B cell (primary cell): Measurements from ENCODE around the gene FAM118B. TPM values are rescaled to one million over a fixed set of nuclear protein-coding genes. Genes with fewer than 3 reads are reported as not detected.
A peak's percentile ranks its signal among the peaks of the same experiment; 100 is the strongest.
"Not testable (repeated sequence)": the region's sequence is repeated elsewhere in the genome, so short reads cannot be mapped to it uniquely, and the experiment has no call there.

Source experiments
- ATAC-seq: fragments of 200-7000 bp; cut with Tn5 transposase; one replicate; pipeline ENCODE4 v1.10.0; 2021; ENCODE audit warnings: low read depth, mild to moderate bottlenecking, moderate number of reproducible peaks, moderate library complexity
- CTCF ChIA-PET: fragments of 350-600 bp; sonication (Branson Sonifier 250); formaldehyde crosslinking; loops from one replicate; lab custom pipeline; 2021; ENCODE audit warnings: antibody characterized with exemption, inconsistent platforms; lab: Charles Lee
- POLR2A ChIA-PET: fragments of 350-600 bp; sonication (Branson Sonifier 250); formaldehyde crosslinking; loops from one replicate; lab custom pipeline; 2021; ENCODE audit warnings: antibody characterized with exemption; lab: Charles Lee
- DNase-seq: peaks from one replicate; pipeline ENCODE4 v3.0.0; 2013
- H2AFZ ChIP-seq: 2 replicates; pipeline ENCODE4 v1.6.1; 2012; ENCODE audit warnings: mild to moderate bottlenecking, low read depth, low read length; ENCODE audit not compliant: insufficient read depth, poor library complexity, severe bottlenecking
- H3K27ac ChIP-seq, 2 donors: 1 replicate in 1 of 2; 2 replicates in 1 of 2; pipeline ENCODE4 v1.5.1; 2012 to 2013; ENCODE audit warnings: low read length in 2 of 2, mild to moderate bottlenecking in 2 of 2, moderate library complexity in 1 of 2
- H3K27me3 ChIP-seq, 4 experiments: fragments of 200-600 bp in 1 of 4; sonication (generic) in 1 of 4; replicated peaks in 1 of 4; 1 replicate in 2 of 4; 2 replicates in 2 of 4; pipeline versions ENCODE4 v1.6.1 to v1.7.0; 2013 to 2016; ENCODE audit warnings: low read length in 3 of 4, mild to moderate bottlenecking in 2 of 4, mixed read lengths in 1 of 4, moderate library complexity in 1 of 4; ENCODE audit not compliant: insufficient read depth in 4 of 4, control insufficient read depth in 3 of 4; ENCODE audit errors: control extremely low read depth in 1 of 4
- H3K36me3 ChIP-seq, 2 experiments: replicated peaks in 1 of 2; 1 replicate in 1 of 2; 2 replicates in 1 of 2; pipeline versions ENCODE4 v1.6.1 to v1.7.1; 2013; ENCODE audit warnings: low read length in 1 of 2; ENCODE audit not compliant: insufficient read depth in 2 of 2, control insufficient read depth in 1 of 2; ENCODE audit errors: control extremely low read depth in 1 of 2, extremely low read depth in 1 of 2
- H3K4me1 ChIP-seq, 2 donors: fragments of 200-600 bp in 1 of 2; sonication (generic) in 1 of 2; 1 replicate in 1 of 2; 2 replicates in 1 of 2; pipeline versions ENCODE4 v1.5.1 to v1.6.1; 2013 to 2017; ENCODE audit warnings: low read length in 2 of 2; ENCODE audit not compliant: control insufficient read depth in 2 of 2, insufficient read depth in 2 of 2
- H3K4me2 ChIP-seq: replicated peaks from 2 replicates; pipeline ENCODE3; 2012; ENCODE audit warnings: mild to moderate bottlenecking, low read depth, low read length; ENCODE audit not compliant: poor library complexity, severe bottlenecking
- H3K4me3 ChIP-seq, 5 experiments: fragments of 200-600 bp in 1 of 5; sonication (generic) in 1 of 5; 1 replicate in 3 of 5; 2 replicates in 2 of 5; pipeline versions ENCODE4 v1.5.1 to v1.7.0; 2011 to 2016; ENCODE audit warnings: low read length in 4 of 5, mild to moderate bottlenecking in 4 of 5, low read depth in 2 of 5, control low read depth in 1 of 5, moderate library complexity in 1 of 5; ENCODE audit not compliant: insufficient read depth in 1 of 5; ENCODE audit errors: control extremely low read depth in 1 of 5, extremely low read depth in 1 of 5
- H3K79me2 ChIP-seq: fragments of 200-600 bp; sonication (generic); one replicate; pipeline ENCODE4 v1.6.0; 2016; ENCODE audit warnings: low read length; ENCODE audit not compliant: control insufficient read depth, insufficient read depth
- H3K9ac ChIP-seq: fragments of 200-600 bp; sonication (generic); 2 replicates; pipeline ENCODE4 v1.6.1; 2017; ENCODE audit warnings: mild to moderate bottlenecking, low read length, moderate library complexity
- H3K9me3 ChIP-seq, 3 donors: one replicate each; pipeline versions ENCODE4 v1.6.1 to v1.7.1; 2013; ENCODE audit warnings: low read length in 2 of 3; ENCODE audit not compliant: control insufficient read depth in 2 of 3, insufficient read depth in 1 of 3; ENCODE audit errors: control extremely low read depth in 1 of 3
- H4K20me1 ChIP-seq: 2 replicates; pipeline ENCODE4 v1.6.0; 2012; ENCODE audit warnings: mild to moderate bottlenecking, low read length; ENCODE audit not compliant: insufficient read depth, control insufficient read depth, poor library complexity, severe bottlenecking
- H3K27ac Mint-ChIP-seq: one replicate; pipeline ENCODE4 v1.8.0; 2021; ENCODE audit warnings: mixed read lengths
- H3K27me3 Mint-ChIP-seq: one replicate; pipeline ENCODE4 v1.8.0; 2021; ENCODE audit warnings: mixed read lengths
- H3K4me1 Mint-ChIP-seq: one replicate; pipeline ENCODE4 v1.8.0; 2021; ENCODE audit warnings: mixed read lengths
- H3K4me3 Mint-ChIP-seq: one replicate; pipeline ENCODE4 v1.8.0; 2021; ENCODE audit warnings: mixed read lengths
- H3K9me3 Mint-ChIP-seq: one replicate; pipeline ENCODE4 v1.8.0; 2022; ENCODE audit warnings: mixed read lengths; ENCODE audit not compliant: insufficient read depth
- EZH2 ChIP-seq: IDR thresholded peaks from 2 replicates; pipeline ENCODE4 v1.6.1; 2012; ENCODE audit warnings: borderline replicate concordance, low read depth, mild to moderate bottlenecking, moderate library complexity, low read length; ENCODE audit not compliant: insufficient read depth, poor library complexity, severe bottlenecking
- WGBS: methylation state at CpG from one replicate; pipeline ENCODE4 v1.1.5; 2013; ENCODE audit warnings: missing lambda C conversion rate; ENCODE audit not compliant: insufficient coverage; 5-methylcytosine and 5-hydroxymethylcytosine counted together
- intact Hi-C: fragments of 100-400 bp; cut with micrococcal nuclease; formaldehyde crosslinking; loops from one replicate; pipeline ENCODE4 v1.10.0; 2022
- polyA plus RNA-seq: library from polyadenylated mRNA; depleted of rRNA; stranded (reverse); fragments of >200 nt; gene quantifications from 2 replicates; pipeline ENCODE4 v1.2.3, GENCODE V29; 2012
- total RNA-seq, 2 donors: library from RNA; stranded (reverse); fragments of 120-200 nt in 1 of 2; gene quantifications; 1 replicate in 1 of 2; 2 replicates in 1 of 2; pipeline versions ENCODE4 v1.2.3 to v1.2.4, GENCODE V29; 2013 to 2022
- TF ChIP-seq, protein P1 (sequence below): fragments of 200-600 bp; IDR thresholded peaks from one replicate; pipeline ENCODE4 v1.8.0; 2022; ENCODE audit warnings: antibody characterized with exemption, mild to moderate bottlenecking

FAM118B gene
- total and polyA plus RNA-seq, 2 donors (not counting 1 experiment from before 2014, with no cell fraction given), result 7.3 to 14.1 TPM

DNA sequence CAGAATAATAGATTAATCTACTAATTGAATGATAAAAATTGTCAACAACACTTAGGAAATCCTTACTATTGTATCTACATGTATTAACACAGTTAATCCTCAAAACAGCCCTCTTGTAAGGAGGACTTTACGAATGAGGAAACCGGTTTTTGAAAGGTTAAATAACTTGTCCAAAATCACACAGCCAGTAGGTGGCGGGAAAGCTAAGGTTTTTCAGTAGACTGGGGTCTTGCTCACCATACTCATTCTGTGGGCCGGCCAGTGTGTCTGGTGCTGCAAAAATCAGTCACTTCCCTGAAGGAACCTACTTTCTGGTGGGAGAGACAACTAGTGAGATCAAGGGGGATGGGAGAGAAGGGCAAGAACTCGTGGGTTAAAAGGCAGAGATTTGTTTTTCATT lies 96.1 kb downstream of the FAM118B start:
- Histone ChIP-seq H3K9me3 (no peaks in the 10 kb centered on the region), H3K4me1 (peaks cover 11 to 41% of the 10 kb centered on the region in 2 donors), H3K9ac (no peak overlapping the region), H3K4me3 (no peak overlapping the region), H3K36me3 (peaks cover 2 to 26% of the 10 kb centered on the region in 2 experiments), H3K27ac (no peak overlapping the region), H4K20me1 (peaks cover 13% of the 10 kb centered on the region), H3K4me2 (no peak overlapping the region), H2AFZ (no peak overlapping the region), H3K27me3 (no peaks in the 10 kb centered on the region), H3K79me2 (peaks cover 57% of the 10 kb centered on the region)
- ChIA-PET POLR2A (no interaction called here), CTCF (interaction anchor here (0.7 to 2.6 kb wide), 4 partner anchors 9 to 173 kb away, joined by 3 to 12 read pairs (median 4); no protein-coding TSS in a partner anchor)
- Mint-ChIP-seq H3K4me1 (peaks cover 44% of the 10 kb centered on the region), H3K27ac (peak overlapping the region; percentile 2), H3K4me3 (no peak overlapping the region), H3K9me3 (no peaks in the 10 kb centered on the region), H3K27me3 (no peaks in the 10 kb centered on the region)
- ATAC-seq (no peak), DNase-seq (no peak)
- TF ChIP-seq, protein P1, sequence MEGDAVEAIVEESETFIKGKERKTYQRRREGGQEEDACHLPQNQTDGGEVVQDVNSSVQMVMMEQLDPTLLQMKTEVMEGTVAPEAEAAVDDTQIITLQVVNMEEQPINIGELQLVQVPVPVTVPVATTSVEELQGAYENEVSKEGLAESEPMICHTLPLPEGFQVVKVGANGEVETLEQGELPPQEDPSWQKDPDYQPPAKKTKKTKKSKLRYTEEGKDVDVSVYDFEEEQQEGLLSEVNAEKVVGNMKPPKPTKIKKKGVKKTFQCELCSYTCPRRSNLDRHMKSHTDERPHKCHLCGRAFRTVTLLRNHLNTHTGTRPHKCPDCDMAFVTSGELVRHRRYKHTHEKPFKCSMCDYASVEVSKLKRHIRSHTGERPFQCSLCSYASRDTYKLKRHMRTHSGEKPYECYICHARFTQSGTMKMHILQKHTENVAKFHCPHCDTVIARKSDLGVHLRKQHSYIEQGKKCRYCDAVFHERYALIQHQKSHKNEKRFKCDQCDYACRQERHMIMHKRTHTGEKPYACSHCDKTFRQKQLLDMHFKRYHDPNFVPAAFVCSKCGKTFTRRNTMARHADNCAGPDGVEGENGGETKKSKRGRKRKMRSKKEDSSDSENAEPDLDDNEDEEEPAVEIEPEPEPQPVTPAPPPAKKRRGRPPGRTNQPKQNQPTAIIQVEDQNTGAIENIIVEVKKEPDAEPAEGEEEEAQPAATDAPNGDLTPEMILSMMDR, result peak; percentile 17
- TF ChIP-seq EZH2, result no peak
- WGBS, result 31% methylated on average over 2 of the region's 5 CpGs
- intact Hi-C loops, result loop anchor here (10.0 kb wide), 1 partner anchor 47 kb away; the partner anchor contains the start of gene ST3GAL4

DNA sequence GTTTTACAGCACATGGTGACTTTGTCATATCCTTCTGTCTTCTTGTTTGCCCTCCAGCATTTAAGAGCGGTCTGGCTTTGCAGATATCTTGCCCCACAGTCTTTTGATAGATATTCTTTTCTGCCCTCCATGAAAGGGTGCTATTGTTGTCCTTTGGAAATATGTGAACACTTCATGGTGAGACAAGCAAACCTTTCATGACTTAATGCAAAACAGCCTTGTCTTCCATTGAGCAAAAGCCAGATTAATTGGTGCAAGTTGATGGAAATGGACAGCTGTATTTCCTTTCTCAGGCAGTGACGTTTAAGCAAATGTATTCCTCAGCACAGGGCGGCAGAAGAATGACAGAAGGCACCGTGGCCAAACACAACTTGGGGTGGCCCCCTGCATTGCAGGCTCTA lies 96.7 kb downstream of the FAM118B start:
- ATAC-seq (no peak), DNase-seq (no peak)
- Mint-ChIP-seq H3K9me3 (no peaks in the 10 kb centered on the region), H3K27ac (no peak overlapping the region), H3K4me3 (no peak overlapping the region), H3K4me1 (peaks cover 40% of the 10 kb centered on the region), H3K27me3 (no peaks in the 10 kb centered on the region)
- Histone ChIP-seq H3K9me3 (no peaks in the 10 kb centered on the region), H3K4me1 (peaks cover 11 to 38% of the 10 kb centered on the region in 2 donors), H3K79me2 (peaks cover 57% of the 10 kb centered on the region), H3K27me3 (no peaks in the 10 kb centered on the region), H3K9ac (no peak overlapping the region), H3K27ac (no peak overlapping the region), H3K4me2 (no peak overlapping the region), H4K20me1 (peaks cover 13% of the 10 kb centered on the region), H3K36me3 (peaks cover 2 to 31% of the 10 kb centered on the region in 2 experiments), H2AFZ (no peak overlapping the region), H3K4me3 (no peak overlapping the region)
- CTCF ChIA-PET, result interaction anchor here (0.7 to 4.8 kb wide), 4 partner anchors 8 to 172 kb away, joined by 3 to 55 read pairs (median 8); no protein-coding TSS in a partner anchor
- WGBS, result 97% methylated on average over 3 of the region's 4 CpGs
- POLR2A ChIA-PET, result no interaction called here
- TF ChIP-seq EZH2, result no peak
- TF ChIP-seq, protein P1, result no peak
- intact Hi-C loops, result loop anchor here (10.0 kb wide), 1 partner anchor 47 kb away; the partner anchor contains the start of gene ST3GAL4

DNA sequence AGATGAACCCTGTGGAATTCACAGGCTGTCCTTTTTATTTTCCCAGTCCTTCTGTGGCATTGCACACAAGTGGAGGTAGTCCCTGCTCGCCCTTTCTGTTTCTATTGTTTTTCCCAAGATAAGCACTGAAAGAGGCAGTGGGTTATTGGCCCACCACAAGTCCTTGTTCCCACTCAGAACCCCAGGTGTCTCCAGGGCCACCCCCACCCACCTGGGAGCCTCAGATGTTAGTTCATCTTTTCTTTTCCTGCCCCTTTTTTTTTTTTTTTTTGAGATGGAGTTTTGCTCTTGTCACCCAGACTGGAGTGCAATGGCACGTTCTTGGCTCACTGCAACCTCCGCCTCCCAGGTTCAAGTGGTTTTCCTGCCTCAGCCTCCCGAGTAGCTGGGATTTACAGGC lies 97.2 kb downstream of the FAM118B start:
- H3K27me3 ChIP-seq, H3K9ac ChIP-seq, POLR2A ChIA-PET, H3K27me3 Mint-ChIP-seq, H3K9me3 ChIP-seq, H3K27ac Mint-ChIP-seq, H3K4me3 ChIP-seq, ATAC-seq, H3K4me2 ChIP-seq, H2AFZ ChIP-seq, DNase-seq, H3K4me3 Mint-ChIP-seq, H3K9me3 Mint-ChIP-seq, H3K27ac ChIP-seq: not testable (repeated sequence)
- Histone ChIP-seq H3K79me2 (peaks cover 55% of the 10 kb centered on the region), H3K36me3 (peaks cover 2 to 34% of the 10 kb centered on the region in 2 experiments), H3K4me1 (peaks cover 11 to 33% of the 10 kb centered on the region in 2 donors), H4K20me1 (peaks cover 13% of the 10 kb centered on the region)
- CTCF ChIA-PET, result interaction anchor here (4.8 kb wide), 1 partner anchor 171 kb away, joined by 55 read pairs; no protein-coding TSS in a partner anchor
- WGBS, result 100% methylated on average over 1 of the region's 4 CpGs
- intact Hi-C loops, result loop anchor here (10.0 kb wide), 1 partner anchor 46 kb away; the partner anchor contains the start of gene ST3GAL4
- H3K4me1 Mint-ChIP-seq, result peaks cover 36% of the 10 kb centered on the region
